NCI-H1417 treated with DMSO at 0.1 percent for 48 hours (cell line): ENCODE data around the gene CCSER1.
"Not testable (repeated sequence)": the region's sequence is repeated elsewhere in the genome, so short reads cannot be mapped to it uniquely, and the experiment has no call there.

Source experiments
- DNase-seq: peaks from one replicate; lab custom pipeline; 2025; lab: John Stamatoyannopoulos, UW

The CCSER1 gene

GRCh38 chr4:90445380-90445779, 318.2 kb downstream of the CCSER1 start:
- DNase-seq, result no peak

GRCh38 chr4:90449626-90450025, 322.4 kb downstream of the CCSER1 start:
- DNase-seq, result no peak

DNA sequence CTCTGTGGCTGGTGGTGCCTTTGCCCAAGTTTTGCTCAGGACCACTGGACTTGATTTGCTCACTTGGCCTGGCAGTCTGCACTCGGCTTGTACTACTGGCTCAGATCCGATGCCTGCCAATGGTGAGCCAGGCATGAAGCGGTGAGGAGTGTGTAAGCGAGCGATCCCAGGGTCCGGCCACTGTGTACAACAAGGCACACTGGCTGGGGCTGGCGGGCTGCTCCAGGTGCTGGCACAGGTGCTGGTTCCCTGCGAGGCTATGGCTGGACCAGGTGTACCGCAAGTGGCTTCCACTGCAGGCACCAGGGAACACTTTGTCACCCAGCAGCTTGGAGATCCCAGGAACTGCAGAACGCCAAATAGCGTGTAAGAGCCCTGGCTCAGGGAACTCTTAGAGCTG, 329.7 kb downstream of the CCSER1 start:
- no peak for DNase-seq

DNA sequence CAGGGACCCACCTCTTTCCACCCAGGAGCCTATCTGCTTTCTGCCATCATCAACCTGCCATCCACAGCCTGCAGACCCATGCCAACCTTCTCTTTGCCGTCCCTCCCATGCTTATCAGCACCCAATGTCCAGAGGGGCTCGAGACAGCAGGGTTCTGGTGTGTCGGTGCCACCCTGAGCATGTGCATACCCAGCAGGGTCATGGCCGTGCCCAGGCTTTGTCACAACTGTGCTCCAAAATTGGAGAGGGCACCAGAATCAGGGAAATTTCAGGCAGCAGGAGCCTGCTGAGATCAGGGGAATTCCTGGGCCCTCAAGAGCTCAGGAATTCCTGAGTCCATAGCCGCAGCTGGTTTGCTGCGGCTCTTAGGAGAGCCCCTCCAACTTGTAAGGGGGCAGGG, 330.6 kb downstream of the CCSER1 start:
- DNase-seq, result no peak

- no peak for DNase-seq
These were observed 331.4 kb downstream of the CCSER1 start for GRCh38 chr4:90458576-90458975.

DNA sequence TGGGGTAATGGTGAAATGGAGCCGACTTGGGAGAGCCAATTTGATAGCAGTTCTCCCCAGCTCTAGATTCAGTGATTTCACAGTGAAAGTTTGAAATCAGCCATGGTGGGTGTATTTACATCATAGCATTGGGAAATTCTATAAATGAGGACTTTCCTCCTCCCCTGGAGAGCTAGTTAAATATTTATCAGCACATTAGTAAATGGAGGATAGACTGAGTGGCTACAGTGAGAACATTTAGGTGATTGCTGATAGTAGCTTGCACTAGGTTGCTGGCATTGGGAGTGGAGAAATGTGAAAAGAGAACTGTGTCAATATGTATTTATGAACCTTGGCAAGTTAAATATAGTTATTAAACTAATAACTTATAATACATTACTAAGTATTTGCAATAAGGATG, 347.3 kb downstream of the CCSER1 start:
- no peak for DNase-seq

GRCh38 chr4:90476019-90476418, 348.8 kb downstream of the CCSER1 start:
- DNase-seq, result no peak

DNA sequence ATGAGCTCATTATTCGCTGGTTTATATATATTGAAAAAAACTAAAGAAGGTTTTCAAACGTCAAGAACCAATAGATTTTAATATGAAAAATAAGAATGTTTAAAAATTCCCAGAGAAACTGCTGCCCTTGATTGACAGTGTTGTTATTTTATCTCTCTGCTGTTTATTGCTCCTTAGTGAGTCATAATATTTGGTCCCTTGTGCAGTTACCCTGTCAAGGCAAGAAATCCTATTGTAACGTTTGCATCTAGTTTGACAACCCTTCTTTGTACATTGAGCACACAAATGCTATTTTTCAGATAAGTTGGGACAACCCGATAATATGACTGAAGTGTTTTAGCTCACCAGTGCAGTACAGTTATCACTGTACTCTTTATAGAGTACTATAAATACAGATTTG, 349.4 kb downstream of the CCSER1 start:
- no peak for DNase-seq

GRCh38 chr4:90484894-90485293, 357.7 kb downstream of the CCSER1 start:
- not testable (repeated sequence) for DNase-seq

- DNase-seq, result no peak
These were observed 359.2 kb downstream of the CCSER1 start for GRCh38 chr4:90486346-90486745.

- peak; percentile 44 for DNase-seq
These were observed 368.0 kb downstream of the CCSER1 start for GRCh38 chr4:90495211-90495610.

DNA sequence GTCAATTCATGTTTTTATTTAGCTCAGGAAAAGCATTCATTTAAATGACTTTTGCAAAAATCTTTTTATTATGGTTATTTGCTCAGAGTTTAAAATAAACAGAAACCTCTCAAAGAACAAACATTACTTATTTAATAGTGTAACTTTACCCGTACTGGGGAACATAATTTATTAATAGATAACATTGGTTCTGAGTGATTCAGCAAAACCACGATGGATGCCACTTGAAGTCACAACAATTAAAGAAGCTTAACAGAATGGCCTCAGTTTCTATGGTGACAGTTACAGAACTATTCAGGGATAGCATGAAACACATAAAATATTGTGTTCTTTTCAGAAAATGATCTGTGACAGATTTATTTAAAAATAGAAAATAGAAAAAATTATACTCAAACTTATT, 368.7 kb downstream of the CCSER1 start:
- no peak for DNase-seq

DNA sequence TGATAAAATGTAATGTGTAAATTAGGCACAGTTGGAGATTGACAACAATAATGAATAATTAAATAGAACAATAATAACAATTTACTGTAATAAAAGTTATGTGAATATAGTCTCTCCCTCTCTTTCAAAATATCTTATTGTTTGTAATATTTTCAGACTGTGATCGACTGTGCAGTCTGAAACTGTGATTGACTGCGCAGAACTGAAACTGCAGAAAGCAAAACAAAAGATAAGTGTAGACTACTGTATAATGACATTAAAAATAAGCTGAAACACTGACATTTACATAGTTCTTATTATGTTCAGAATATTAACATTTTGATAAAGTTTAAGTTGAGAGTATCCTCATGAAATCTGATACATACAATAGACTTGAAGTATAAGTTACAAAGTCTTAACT, 371.0 kb downstream of the CCSER1 start:
- no peak for DNase-seq

GRCh38 chr4:90503677-90504076, 376.5 kb downstream of the CCSER1 start:
- no peak for DNase-seq

GRCh38 chr4:90515191-90515590, 388.0 kb downstream of the CCSER1 start:
- no peak for DNase-seq

GRCh38 chr4:90528551-90528950, 401.4 kb downstream of the CCSER1 start:
- DNase-seq, result no peak

DNA sequence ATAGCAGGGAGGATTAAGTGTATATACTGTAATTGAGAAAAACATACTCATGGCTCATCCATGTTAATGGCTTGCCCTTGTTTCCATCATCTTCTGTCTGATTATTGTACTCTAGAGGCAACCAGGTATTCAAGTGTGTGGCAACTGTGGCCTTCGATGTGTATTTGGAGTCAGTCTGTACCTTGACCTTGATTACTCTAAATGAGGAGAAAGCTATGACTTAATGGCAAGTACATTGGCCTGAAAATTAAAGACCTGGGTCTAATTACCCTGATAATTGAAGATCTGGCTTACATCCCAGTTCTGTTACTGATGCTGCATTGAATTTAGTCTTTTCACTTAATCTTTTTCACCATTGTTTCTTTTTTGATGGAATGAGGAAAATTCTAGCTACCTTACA, 409.2 kb downstream of the CCSER1 start:
- peak; percentile 40 for DNase-seq

DNA sequence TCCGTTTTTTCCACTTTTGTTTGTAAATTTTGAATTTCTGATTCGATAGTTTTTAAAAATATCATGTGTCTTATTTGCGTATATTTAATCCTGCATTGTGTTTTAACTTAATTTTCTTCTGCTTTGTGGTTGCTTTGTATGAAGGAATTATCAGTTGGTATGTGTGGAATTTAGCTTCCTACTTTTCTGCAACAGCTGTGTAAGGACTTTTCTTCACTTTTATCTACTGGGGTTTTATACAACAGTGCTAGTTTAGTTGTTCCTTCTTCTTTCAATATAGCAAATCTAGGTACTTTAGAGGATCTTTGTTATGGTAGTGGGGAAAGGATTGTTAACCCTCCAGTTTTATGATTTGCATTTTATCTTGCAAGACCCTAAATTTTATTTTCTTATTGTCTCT, 410.3 kb downstream of the CCSER1 start:
- no peak for DNase-seq

GRCh38 chr4:90540536-90540935, 413.3 kb downstream of the CCSER1 start:
- DNase-seq, result no peak

DNA sequence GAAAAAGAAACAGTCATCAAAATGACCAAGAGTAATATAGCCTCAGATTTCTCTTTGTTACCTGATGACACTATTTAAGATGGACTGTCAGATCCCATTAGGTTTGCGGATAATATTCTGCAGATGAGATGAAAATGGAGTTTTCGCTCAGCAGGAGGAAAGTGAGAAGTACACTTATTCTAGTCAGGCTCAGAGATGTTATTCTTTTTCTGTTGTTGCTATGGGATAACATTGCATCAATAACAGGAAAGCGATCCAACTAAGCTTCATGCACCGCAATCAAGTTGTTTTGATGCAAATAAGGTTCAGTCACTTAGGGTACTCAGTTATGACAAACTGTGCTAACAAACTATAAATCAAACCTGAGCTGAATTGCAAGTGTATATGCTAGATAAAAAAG, 415.0 kb downstream of the CCSER1 start:
- peak; percentile 67 for DNase-seq

- no peak for DNase-seq
These were observed 416.4 kb downstream of the CCSER1 start for GRCh38 chr4:90543419-90544170.

DNA sequence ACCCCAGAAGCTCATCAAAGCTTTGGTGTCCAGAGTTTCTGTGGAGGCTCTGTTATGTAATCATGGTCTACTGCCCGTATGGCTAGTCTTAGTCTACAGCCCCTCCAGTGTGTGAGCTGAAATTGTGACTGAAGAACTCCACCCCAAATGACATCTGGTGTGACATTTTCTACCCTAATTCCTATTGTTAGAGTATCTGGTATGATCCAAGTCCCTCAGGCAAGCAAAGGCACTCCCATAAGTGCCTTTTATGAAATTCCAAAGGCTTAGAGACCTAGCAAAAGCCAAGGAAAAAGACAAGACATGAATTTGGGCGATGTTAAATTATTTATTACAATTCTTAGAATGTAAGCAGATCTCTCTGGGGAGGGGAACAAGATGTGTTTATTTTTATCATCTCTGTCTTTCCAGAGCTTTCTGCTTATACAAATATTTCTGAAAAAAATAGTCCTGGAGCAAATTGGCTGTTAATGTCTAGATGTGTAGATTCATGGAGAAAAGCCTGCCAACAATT, 417.4 kb downstream of the CCSER1 start:
- DNase-seq, result no peak

DNA sequence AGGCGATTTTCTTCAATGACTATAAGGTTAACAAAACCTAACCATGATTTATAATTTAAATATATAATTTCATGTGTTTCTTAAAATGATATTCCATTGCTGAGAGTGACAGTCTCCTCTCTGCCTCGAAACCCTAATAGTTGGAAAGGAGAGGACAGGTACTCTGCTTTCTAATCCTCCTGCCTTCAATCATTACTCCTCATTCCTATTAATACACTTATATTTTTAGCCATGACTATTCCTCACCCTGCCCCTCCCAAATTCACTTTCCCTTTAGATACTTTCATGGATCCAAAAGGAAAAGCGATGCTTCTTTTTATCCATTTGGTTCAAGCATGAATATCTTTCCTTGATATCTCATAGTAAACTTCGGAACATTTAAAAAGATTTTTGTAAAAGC, 418.2 kb downstream of the CCSER1 start:
- no peak for DNase-seq

GRCh38 chr4:90546114-90546513, 418.9 kb downstream of the CCSER1 start:
- no peak for DNase-seq
